ENCODE measurements around the gene DNAJB4.
"Not testable (repeated sequence)": the region's sequence is repeated elsewhere in the genome, so short reads cannot be mapped to it uniquely, and the experiment has no call there.

Gene DNAJB4

DNA sequence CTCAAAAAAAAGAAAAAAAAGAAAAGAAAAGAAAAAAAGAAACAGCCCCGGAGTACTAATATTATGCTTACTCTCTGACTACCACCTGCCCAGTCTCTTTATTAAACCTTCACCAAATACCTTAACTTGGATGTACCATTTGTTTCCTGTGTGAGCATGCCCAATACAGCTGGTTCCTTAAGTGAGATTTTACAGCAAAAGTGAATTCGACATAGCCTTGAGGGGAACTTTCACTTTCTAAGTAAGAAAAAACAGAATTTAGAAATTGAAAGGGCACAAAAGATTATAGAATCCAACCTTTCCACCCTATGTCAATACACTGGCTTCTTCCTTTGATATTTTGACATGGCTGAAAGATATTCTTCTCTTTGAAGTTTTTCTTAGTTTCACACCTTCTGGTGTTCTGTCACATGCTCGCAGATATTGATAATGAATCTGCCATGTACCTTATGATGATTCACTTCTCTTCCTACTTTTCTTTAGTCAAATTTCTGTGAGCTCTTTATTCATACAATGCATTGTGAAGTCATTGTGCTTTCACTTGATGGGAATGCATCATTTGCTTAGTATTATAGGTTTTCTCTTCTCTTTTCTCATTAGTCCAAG, 35.8 kb downstream of the DNAJB4 start:
- no peak for DNase-seq

DNA sequence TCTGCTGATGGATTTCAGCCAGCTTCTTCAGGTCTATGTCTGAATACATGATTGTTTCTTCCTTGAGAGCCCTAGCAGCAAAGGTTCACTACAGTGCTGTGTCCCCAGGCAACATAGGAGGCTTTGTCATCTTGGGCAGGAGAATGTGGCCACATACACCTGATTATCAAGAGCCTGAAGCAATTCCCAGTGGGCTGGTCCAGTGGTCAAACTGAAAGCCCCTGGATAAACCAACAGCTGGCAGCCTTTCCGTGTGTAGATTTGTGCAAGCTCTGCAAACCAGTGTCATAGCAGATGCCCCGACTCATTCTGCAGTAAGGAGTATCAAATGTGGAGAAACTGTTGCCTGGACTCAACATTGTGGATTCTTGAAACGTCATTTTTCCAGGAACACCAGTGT, 38.7 kb downstream of the DNAJB4 start:
- no peak for DNase-seq

DNA sequence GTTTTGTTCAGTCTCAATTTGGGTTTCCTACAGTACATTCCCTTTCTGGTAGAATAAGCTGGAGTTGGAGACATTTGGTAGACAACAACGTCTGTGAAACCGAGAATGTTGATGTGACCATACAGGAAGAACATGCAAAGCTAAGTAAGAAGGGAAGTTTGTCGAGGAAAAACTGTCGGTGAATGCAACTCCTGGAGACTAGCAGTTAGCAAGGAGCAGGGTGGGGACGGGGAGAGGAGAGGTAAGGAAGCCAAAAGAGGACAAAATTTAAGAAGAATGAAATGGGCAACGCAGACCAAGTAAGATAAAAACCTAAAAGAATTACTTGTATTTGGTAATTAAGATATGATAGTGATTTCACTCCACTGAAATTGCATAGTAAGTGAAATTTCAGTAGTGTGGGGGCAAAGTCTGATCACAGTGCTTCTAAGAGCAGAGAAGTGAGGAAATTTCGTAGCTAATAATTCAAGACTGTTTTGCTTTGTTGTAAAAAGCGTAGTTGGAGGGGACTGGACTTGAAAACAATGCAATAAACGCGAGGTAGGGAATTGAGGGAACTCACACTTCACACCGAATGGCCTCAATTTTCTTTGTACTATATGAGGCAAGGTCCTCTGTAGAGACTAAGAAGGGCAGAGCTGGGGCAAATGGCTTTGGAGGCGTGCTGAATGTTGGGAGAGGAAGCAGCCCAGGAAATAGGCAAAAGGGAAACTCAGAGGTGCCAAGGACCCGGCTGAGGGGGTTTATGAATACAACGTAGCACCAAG, 40.2 kb downstream of the DNAJB4 start:
- no peak for DNase-seq

DNA sequence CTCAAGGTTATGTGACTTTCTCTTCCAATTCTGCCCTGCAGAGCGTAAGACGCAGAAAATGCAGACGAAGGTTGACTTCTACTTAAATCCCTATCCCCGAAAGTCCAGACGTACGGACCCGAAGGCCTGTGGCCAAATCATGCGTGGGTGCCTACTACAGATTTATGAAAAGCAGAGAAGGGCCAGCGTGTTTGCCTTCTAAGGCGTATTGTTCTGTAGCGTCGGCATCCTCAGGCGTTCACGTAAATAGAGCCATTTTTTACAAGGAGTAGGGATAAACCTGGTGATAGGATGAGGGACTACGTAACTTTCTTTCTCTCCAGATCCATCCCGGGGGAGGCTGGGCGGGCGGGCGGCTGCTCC, 40.8 kb downstream of the DNAJB4 start:
- DNase-seq: no peak

DNA sequence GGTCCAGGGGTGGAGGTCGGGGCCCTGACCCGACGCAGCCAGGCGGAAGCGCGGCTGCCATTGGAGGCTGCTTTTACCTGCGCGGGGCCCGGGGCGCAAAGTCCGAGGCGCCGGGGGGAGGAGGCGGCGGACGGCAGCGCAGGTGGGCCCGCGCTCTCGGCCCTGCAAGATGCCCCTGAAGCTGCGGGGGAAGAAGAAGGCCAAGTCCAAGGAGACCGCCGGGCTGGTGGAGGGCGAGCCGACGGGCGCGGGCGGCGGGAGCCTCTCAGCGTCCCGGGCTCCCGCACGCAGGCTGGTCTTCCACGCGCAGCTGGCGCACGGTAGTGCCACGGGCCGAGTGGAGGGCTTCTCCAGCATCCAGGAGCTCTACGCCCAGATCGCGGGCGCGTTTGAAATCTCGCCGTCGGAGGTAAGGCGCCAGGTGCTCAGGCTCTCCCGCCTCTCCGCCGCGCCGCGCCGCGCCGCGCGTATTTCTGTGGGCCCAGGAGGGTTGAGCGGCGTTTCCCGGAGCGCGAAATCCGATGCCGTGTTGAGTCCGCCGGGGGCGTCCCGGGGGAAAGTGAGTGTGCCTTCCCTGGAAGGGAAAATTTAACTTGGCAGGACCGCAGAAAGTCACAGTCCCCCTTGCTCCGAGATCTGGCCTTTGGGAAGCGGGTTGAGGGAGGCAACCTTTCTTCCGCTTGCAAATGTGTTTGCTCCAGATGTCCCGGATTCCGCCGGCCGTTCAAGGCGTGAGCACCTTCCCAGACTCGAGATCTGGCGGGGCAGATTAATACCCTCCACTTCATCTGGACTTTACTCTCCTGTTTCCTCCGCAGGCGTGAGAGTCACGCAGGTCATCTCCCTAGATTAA, 41.4 kb downstream of the DNAJB4 start, which contains the start of gene GIPC2:
Gene GIPC2, plus strand, starts transcription at position 41 of the 853 bp plus-strand sequence. Its CDS starts 129 bp downstream, at position 170.
- DNase-seq: no peak

DNA sequence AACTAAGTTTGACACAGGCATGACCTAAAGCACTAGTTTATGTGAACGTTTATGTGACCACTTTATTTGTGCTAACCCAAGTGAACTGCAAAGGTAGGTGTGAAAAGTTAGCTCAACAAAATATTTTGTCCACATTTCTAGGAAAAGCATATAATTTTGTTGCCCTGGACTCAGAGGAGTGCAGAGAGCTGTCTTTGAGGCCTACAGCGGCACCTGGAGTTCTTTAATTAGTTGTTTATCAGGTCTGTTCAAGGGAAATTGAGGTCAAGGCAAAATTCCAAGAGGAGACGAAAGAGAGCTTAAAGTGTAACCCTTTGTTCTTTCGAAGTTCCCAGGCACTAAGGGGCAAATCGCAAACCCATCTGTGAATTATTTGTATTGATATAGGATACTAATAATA, 42.4 kb downstream of the DNAJB4 start:
- no peak for DNase-seq

DNA sequence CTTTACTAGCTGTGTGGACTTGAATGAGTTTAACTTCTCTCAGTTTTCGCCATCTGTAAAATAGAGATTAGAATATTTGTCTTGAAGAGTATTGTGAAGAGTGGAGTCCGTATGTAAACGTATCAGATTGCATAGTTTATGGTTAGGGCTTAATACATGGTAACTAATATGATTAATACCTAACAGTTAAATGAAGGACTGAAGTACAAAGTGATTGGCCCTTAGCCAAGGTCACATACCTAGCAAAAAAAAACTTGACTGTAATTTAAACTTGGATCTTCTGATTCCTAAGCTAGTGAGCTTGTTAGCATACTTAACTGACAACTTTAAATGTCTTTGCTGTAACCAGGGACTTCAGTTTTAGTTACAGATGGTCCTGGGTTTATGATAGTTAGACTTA, 42.9 kb downstream of the DNAJB4 start:
- no peak for DNase-seq

DNA sequence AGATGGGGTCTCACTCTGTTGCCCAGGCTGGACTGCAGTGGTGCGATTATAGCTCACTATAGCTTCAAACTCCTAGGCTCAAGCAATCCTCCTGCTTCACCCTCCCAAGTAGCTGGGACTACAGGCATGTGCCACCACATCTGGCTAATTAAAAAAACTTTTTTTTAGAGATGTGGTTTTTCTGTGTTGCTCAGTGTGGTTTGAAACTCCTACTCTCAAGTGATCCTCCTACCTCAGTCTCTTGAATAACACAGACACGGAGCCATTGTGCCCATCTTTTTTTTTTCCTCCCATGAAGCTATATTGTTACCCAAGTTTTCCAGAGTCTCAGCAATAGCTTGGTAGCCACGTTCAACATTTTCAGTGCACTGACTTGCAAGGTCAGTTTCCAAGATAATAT, 43.7 kb downstream of the DNAJB4 start:
- no peak for DNase-seq

DNA sequence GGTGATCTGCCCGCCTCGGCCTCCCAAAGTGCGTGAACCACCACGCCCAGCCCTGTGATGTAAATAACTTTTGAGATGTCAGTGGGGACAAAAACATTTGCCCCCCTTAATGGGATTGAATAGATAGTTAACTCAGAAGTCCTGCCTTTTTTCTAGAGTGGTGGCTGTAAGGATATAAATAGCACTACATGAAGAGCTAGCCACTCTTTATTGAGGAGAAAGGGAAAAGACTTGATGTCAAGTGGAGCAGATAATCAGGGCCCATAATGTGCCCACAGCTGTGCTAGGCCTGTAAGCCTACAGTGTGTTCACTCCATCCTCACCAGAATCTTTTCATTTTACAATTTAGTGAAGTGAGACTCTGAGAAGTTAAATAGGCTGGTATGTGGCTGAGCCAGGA, 44.7 kb downstream of the DNAJB4 start:
- no peak for DNase-seq

DNA sequence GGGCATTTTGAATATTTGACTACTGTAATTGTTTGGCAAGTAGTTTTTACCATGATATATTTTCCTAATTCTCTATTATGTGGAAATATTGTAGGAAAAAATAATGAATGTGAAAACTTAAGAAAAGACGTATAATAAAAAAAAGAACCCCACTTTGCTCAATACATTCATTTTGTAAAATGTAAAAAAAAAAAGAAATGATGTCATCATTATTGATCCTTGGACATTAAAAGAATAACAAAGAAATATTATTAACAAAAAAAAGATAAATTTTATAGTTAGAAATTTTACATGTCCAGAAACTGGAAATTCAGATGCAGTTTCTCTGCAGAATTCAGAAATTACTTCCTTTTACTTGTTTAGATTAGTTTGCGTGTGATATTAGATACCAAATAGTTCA, 46.3 kb downstream of the DNAJB4 start:
- DNase-seq: no peak

DNA sequence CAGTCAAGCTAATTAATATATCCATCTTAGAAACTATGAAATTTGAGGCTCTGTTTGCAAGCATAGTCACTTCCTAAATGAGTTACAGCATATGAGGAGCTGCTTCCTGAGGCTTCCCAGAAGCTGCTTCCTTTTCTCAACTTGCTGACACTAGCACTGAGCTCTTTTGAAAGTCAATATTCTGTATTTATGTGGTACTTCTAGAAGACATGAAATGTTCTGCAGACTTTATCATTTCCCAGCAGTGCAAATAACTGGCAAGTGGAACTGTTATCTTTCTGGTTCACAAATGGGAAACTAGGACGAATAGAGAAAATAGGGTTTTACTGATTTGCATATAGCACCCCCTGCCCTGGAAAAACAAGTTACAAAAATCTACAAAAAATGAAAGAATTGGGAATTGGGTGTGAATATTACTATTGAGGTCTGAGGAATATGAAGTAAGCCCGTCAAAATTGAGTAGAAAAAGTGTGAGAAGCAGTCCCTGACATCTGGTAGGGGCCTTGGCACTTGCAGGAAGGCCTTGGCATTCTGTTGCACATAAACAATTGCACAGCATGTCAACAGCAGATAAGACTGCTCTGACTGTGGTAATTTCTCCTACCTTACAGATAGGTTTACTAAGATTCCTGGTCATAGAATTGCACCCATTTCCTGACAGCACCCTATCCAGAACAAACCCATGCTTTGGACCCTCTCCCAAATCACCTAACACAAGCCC, 48.1 kb downstream of the DNAJB4 start:
- DNase-seq: no peak

DNA sequence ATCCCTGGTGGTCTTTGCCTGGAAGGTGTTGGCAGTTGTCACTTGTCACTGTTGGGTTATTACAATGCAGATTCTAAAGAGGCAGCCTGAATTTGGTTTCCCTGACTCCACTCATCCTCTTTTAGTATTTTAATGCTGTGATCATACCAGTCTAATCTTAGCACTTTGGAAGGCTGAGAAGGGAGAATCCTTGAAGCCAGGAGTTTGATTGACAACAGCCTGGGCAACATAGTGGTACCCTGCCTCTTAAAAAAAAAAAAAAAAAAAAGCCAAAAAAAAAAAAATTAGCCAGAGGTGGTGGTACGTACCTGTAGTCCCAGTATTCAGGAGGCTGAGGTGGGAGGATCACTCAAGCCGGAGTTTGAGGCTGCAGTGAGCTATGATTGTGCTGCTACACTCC, 48.8 kb downstream of the DNAJB4 start:
- no peak for DNase-seq

DNA sequence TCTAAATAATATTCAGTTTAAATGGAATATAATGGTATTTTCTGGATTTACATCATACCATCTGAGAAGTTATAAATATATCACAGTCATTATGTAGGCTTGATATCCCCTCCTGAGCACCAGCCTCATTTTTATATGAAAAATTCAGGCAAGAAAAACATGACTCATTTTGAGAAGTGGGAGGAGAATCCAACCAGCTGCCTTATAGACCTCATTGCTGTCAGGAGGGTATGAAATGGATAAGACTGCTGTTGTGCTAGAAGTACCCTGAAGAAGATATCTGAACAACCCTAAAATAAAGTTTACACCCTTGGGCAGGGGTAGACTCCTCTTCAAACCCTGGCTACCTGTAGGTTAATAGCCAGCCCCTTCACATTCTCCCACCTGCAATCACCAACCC, 49.8 kb downstream of the DNAJB4 start:
- DNase-seq: no peak

DNA sequence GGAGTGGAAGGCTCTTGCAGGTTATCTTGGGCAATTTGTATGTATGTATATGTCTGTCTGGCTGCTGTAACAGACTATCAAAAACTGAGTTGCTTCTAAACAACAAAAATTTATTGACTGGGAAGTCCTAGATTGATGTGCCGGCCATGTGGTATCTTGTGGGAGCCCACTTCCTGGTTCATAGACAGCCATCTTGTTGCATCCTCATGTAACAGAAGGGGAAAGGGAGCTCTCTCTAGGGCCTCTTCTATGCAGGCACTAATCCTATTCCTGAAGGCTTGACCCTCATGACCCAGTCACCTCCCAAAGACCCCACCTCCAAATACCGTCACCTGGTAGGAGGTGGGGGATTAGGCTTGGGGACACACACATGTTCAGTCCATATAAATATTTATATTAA, 50.2 kb downstream of the DNAJB4 start:
- no peak for DNase-seq

DNA sequence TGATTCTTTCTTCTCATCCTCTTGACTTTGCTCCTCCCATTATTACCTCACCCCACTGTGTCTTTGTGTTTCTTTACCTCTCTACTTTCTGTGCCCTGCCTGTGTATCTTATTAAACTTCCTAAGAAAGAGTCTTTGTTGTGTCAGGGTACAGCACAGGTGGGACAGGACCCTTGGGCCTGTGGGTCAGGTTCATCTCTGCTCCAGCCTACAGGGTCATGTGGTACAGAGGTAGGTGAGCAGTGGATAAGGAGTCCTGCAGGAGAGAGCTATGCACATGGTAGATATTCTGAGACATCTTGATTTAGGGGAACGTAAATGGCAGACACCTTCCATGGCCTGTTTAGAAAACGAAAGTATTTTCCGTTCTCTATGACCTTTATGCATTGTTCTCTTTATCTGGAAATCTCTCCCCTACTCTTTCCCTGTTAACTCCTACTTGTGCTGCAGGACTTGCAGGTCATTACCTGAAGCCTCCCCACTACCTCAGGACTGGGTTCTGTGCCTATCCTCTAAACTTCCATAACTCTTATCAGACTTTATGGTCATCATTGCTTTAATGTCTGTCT, 50.9 kb downstream of the DNAJB4 start:
- DNase-seq: no peak

DNA sequence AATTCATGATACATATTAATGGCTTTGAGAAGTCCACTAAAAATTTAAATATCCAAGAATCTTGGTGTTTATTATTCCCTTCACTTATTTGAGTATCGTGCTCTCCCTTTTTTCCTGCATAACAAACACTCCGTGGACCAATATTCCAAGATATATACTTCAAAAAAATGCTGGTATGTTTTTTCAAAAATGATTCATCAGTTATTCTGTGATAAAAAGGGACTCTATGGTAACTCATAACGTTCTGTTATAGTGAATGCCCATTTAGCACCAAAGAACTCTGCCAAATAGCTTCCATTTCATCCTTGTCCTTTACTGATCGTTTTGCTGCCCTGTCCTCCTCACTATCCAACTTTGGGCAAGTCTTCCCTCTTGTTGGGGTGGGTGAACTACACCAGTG, 53.9 kb downstream of the DNAJB4 start:
- DNase-seq: no peak

DNA sequence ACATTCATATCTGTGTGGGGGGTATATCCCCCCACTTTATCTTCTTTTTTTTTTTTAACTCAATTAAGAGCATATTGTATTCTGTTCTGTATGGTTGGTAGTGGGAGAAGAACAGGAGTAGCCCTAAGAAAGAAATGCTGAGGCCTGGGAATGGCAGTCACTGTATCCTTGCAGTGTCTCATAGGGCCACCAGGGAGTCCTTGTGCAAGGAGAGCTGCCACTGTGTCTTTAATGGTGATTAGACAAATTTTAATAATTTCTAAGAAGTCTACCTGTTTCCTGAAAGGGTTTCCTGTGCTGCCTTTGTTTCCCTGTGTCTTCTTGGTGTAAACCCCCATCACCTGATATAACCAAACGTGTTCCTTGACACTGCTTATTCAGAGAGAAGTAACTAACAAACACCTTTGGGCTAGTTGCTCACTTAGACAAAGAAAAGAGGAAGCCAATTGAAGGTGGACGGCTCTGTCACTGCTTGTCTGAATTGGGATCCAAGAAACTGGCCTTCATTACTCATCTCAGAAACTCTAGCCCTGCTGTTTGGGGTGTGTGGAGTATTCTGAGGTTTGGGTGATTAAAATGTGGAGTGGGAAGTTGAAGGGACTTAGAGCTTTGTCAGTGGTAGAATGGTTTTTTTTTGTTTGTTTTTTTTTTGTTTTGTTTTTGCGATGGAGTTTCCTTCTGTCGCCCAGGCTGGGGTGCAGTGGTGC, 56.3 kb downstream of the DNAJB4 start:
- DNase-seq: no peak

DNA sequence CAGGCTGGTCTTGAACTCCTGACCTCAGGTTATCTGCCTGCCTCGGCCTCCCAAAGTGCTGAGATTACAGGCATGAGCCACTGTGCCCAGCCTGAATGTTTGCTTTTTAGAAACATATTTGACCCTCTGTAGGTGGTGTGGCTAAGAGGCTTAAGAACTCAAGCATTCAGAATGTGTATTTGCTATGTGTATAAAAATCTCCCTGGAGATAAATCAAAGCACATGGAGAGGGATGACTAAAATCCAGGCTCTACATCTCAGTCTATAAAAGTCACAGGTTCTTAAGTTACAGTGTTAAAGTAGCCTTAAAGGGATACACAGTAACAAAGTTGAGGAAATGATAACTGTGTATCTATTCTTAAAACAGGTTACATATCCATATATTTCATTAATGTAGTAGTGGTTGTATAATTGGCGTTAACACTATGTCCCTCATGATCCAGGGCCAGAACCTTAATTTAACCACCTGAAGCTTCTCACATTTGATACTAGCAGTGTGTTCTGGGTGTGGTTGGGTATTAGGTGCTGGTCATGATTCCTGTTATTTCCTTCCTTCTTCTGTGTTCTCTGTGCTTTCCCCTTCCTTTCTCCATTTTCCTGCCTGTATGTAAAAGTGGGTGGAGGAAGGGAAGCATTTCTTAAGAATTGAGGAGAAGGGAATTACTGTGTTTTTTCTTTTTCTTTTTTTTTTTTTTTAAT, 57.2 kb downstream of the DNAJB4 start:
- DNase-seq: no peak

DNA sequence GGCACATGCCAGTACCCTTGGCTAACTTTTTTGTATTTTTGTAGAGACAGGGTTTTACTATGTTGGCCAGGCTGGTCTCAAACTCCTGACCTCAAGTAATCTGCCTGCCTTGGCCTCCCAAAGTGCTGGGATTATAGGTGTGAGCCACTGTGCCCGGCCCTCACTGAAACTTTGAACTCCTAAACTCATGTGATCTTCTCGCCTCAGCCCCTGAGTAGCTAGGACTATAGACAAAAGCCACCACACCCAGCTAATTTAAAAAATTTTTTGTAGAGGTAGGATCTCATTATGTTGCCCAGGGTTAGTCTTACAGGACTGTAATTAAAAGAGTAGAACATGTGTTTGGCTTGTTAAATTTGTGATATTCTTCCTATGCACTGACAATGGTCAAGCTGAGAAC, 60.1 kb downstream of the DNAJB4 start:
- not testable (repeated sequence) for DNase-seq

Data from NCI-H1436 treated with DMSO at 0.1 percent for 48 hours (cell line).